ENCODE results near the gene FAM32A.

FAM32A gene

DNA sequence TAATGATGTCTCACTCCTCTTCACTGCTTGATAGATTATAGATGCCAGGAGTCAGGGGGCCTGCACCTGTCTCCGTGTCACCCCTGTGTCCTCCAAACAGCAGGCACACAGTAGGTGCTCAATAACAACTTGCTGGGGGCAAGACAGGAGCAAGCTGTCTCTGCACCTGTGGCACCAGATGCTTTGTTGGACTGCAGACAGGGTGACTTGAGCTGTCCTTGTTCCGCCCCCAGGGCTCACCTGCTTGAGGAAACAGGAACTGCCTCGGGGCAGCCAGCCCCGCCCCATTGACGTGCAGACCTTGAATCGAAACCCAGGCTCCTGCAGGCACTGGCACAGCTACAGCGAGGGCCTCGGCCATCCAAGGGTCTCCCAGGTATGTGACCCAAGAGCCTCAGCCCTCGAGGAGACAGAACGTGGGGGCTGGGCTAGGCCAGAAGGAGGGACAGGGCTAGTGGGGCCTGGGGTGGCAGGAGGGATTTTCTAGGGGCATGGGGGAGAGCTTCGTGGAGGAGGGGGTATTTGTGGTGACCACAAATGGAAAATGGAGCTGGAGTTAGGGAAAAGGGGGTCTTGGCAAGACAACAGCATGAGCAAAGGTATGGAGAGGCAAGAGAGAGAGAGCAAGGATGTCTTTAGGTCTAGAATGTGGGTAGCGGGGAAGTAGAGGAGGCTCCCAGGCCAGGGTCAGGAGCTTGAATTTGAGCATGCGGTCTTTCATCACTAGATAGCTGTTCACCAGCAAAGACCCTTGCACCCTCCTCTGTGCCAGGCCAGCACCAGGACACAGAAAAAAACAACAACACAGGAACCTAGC lies 41.6 kb upstream of the FAM32A start, which contains the start of gene HSH2D:
TSS of gene HSH2D (plus strand) at position 287 of the 817 bp plus-strand sequence. CDS start 5,066 bp downstream, outside the sequence.
- TF ChIP-seq, protein P1, sequence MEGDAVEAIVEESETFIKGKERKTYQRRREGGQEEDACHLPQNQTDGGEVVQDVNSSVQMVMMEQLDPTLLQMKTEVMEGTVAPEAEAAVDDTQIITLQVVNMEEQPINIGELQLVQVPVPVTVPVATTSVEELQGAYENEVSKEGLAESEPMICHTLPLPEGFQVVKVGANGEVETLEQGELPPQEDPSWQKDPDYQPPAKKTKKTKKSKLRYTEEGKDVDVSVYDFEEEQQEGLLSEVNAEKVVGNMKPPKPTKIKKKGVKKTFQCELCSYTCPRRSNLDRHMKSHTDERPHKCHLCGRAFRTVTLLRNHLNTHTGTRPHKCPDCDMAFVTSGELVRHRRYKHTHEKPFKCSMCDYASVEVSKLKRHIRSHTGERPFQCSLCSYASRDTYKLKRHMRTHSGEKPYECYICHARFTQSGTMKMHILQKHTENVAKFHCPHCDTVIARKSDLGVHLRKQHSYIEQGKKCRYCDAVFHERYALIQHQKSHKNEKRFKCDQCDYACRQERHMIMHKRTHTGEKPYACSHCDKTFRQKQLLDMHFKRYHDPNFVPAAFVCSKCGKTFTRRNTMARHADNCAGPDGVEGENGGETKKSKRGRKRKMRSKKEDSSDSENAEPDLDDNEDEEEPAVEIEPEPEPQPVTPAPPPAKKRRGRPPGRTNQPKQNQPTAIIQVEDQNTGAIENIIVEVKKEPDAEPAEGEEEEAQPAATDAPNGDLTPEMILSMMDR (IDR thresholded peaks at IDR 0.05; ENCODE audit: insufficient read depth, missing control alignments), result no peak
- DNase-seq (ENCODE audit: insufficient read length, low spot score) (no peak), FAIRE-seq (no peak)

DNA sequence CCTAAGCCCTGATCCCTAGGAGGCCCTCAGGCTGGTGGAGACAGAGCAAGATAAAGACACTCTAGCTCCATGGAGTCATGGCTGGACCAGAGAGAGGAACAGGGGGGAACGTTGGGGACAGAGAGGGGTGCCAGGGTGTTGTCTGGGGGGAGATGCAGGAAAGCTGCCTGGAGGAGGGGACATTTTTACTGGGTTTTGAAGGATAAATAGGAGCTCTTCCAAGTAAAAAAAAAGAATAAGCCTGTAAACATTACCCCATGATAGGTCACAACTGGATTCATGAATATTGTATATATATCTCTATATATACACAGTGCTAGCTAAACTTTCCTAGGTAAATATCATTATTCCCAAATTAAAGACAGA lies 41.0 kb upstream of the FAM32A start:
- FAIRE-seq (no peak), DNase-seq (ENCODE audit: insufficient read length, low spot score) (no peak)
- TF ChIP-seq, protein P1 (IDR thresholded peaks at IDR 0.05; ENCODE audit: insufficient read depth, missing control alignments), result no peak

DNA sequence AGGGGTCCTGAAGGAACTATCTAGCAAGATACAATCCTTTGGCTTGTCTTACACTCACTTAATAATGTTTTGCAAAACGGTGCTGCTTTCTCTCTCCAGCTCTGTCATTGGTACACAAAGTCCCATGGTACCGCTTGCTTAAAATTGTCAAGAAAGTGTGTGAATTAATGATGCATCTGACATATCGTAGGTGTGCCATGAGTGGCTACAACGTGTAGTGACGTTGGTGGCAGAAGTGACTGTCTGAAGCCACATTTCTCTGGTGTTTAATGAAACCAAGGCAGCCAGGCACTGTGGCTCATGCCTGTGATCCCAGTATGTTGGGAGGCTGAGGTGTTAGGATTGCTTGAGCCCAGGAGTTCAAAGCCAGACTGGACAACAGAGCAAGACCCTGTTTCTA lies 39.1 kb upstream of the FAM32A start:
- DNase-seq (ENCODE audit: insufficient read length, low spot score) (no peak), FAIRE-seq (no peak)

DNA sequence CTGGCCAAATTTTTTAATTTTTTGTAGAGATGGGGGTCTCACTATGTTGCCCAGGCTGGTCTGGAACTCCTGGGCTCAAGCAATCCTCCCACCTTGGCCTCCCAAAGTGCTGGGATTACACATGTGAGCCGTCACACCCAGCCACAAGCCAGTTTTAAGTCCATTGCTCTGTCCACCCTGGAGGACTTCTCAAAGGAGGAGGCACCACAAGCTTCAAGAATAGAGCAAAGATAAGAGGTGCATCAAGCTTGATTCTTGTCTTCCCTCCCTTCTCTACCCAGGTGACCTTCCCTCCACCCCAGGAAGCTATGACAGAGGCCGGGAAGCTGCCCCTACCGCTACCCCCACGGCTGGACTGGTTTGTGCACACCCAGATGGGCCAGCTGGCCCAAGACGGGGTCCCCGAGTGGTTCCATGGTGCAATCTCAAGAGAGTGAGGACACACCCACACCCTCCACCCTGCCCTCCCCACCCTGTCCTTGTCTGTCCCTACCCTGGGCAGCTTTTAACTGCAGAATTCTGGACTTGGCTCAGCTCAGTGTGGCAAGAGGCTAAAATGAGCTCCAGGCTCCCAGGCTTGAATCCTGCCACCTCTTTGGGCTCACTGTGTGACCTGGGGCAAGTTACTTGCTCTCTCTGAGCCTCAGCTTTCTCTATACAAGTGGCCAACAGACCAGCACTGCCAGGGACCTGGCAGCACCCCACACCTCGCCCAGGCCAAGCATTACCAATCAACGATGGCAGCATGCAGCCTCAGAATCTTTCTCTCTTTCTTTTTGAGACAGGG lies 36.6 kb upstream of the FAM32A start:
- no peak for DNase-seq (ENCODE audit: insufficient read length, low spot score)
- TF ChIP-seq, protein P1 (IDR thresholded peaks at IDR 0.05; ENCODE audit: insufficient read depth, missing control alignments), result no peak
- no peak for FAIRE-seq

More for the DNA sequence above, 39.1 kb upstream of the FAM32A start:
- TF ChIP-seq, protein P1 (IDR thresholded peaks at IDR 0.05; ENCODE audit: insufficient read depth, missing control alignments), result no peak

DNA sequence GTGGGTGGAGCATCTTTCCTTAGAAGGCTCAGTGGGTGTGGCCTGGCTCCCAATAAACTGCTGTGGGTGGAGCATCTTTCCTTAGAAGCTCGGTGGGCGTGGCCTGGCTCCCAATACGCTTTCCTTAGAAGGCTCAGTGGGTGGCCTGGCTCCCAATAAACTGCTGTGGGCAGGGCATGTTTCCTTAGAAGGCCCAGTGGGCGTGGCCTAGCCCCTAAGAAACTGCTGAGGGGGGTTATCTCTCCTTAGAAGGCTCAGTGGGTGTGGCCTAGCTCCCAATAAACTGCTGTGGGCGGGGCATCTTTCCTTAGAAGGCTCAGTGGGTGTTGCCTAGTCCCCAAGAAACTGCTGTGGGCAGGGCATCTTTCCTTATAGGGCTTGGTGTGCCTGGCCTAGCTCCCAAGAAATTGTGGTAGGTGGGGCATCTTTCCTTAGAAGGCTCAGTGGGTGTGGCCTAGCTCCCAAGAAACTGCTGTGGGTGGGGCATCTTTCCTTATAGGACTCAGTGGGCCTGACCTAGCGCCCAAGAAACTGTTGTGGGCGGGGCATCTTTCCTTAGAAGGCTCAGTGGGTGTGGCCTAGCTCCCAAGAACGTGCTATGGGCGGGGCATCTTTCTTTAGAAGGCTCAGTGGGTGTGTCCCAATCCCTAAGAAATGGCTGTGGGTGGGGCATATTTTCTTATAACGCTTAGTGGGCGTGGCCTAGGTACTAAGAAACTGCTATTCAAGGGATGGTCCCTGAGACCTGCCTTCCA lies 31.5 kb upstream of the FAM32A start:
- DNase-seq (ENCODE audit: insufficient read length, low spot score), result no peak
- no peak for FAIRE-seq
- TF ChIP-seq, protein P1 (IDR thresholded peaks at IDR 0.05; ENCODE audit: insufficient read depth, missing control alignments), result no peak

DNA sequence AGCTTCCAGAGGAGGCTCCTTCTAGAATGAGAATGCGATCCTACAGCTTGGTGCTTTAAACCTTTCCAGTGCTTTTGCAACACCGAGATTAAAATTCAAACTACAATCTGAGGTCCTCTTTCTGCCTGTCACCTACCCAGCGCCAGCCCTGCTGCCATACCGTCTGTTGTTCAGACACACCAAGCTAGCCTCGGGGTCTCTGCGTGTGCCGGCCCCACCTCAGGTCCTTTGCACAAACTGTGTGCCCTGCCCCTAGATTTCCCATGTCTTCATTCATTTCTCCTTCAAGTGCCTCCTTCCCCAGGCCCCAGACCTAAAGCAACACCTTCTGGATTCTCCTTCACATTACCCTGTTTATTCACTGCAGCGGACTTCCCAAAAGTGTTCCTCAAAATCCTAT lies 30.7 kb upstream of the FAM32A start:
- TF ChIP-seq, protein P1 (IDR thresholded peaks at IDR 0.05; ENCODE audit: insufficient read depth, missing control alignments), result no peak
- FAIRE-seq (no peak), DNase-seq (ENCODE audit: insufficient read length, low spot score) (no peak)

All from D721Med (cell line).